HEK293 (cell line): ENCODE results near the gene SCN7A.

Experiments used
- CTCF ChIA-PET: fragments of 350-600 bp; formaldehyde crosslinking; extraction: SDS; loops from one replicate; lab custom pipeline; 2021; ENCODE audit warnings: antibody characterized with exemption; lab: Yijun Ruan, JAX
- POLR2A ChIA-PET: fragments of 300-600 bp; formaldehyde crosslinking; extraction: SDS; loops from one replicate; lab custom pipeline; 2020; ENCODE audit warnings: antibody characterized with exemption, inconsistent platforms; lab: Yijun Ruan, JAX
- H3K27ac ChIP-seq: fragments of 200-500 bp; sonication (Bioruptor generic); 2 replicates; pipeline ENCODE4 v1.5.1; 2014; ENCODE audit warnings: low read depth, low read length, control low read depth, inconsistent platforms; ENCODE audit errors: extremely low read depth
- H3K36me3 ChIP-seq, 2 experiments: fragments of 200-500 bp in 1 of 2; sonication (Bioruptor generic) in 1 of 2; 1 replicate in 1 of 2; 2 replicates in 1 of 2; pipeline ENCODE4 v1.5.1; 2014 to 2017; ENCODE audit warnings: inconsistent platforms in 2 of 2, low read length in 2 of 2; ENCODE audit not compliant: control insufficient read depth in 2 of 2, insufficient read depth in 1 of 2
- H3K4me1 ChIP-seq: fragments of 200-500 bp; sonication (Bioruptor generic); 2 replicates; pipeline ENCODE4 v1.5.1; 2014; ENCODE audit warnings: mild to moderate bottlenecking, low read length, inconsistent platforms; ENCODE audit not compliant: control insufficient read depth, insufficient read depth
- H3K4me3 ChIP-seq: 2 replicates; pipeline ENCODE4 v1.5.1; 2011; ENCODE audit warnings: low read depth, mild to moderate bottlenecking, control low read depth, low read length, moderate library complexity
- H3K9me3 ChIP-seq: fragments of 200-500 bp; sonication (Bioruptor generic); 2 replicates; pipeline ENCODE4 v1.5.1; 2014; ENCODE audit warnings: low read depth, low read length, inconsistent platforms; ENCODE audit not compliant: control insufficient read depth, insufficient read depth
- KLF16 ChIP-seq: fragments of 450-650 bp; formaldehyde crosslinking; IDR thresholded peaks from 2 replicates; pipeline ENCODE4 v1.5.1; 2017; ENCODE audit warnings: missing biosample characterization, missing genetic modification characterization
- KLF17 ChIP-seq: fragments of 450-650 bp; formaldehyde crosslinking; IDR thresholded peaks from 2 replicates; pipeline ENCODE4 v1.5.1; 2016; ENCODE audit warnings: missing biosample characterization, missing genetic modification characterization
- OSR2 ChIP-seq: fragments of 450-650 bp; formaldehyde crosslinking; IDR thresholded peaks from 2 replicates; pipeline ENCODE4 v1.5.1; 2016; ENCODE audit warnings: missing biosample characterization, missing genetic modification characterization
- ZBTB17 ChIP-seq: fragments of 450-650 bp; formaldehyde crosslinking; IDR thresholded peaks from 2 replicates; pipeline ENCODE4 v1.5.1; 2016; ENCODE audit warnings: missing biosample characterization, missing genetic modification characterization
- ZBTB26 ChIP-seq: fragments of 450-650 bp; formaldehyde crosslinking; optimal IDR thresholded peaks from 2 replicates; pipeline ENCODE3; 2016; ENCODE audit warnings: missing biosample characterization, mild to moderate bottlenecking, missing genetic modification characterization
- ZBTB7A ChIP-seq: fragments of 450-650 bp; formaldehyde crosslinking; IDR thresholded peaks from 2 replicates; pipeline ENCODE4 v1.5.1; 2016; ENCODE audit warnings: low read depth, missing biosample characterization, missing genetic modification characterization
- ZFP37 ChIP-seq: fragments of 450-650 bp; formaldehyde crosslinking; IDR thresholded peaks from 2 replicates; pipeline ENCODE4 v1.5.1; 2016; ENCODE audit warnings: missing biosample characterization, missing genetic modification characterization
- ZNF10 ChIP-seq: fragments of 450-650 bp; formaldehyde crosslinking; IDR thresholded peaks from 2 replicates; pipeline ENCODE4 v1.5.1; 2017; ENCODE audit warnings: missing biosample characterization, missing genetic modification characterization
- ZNF23 ChIP-seq: fragments of 450-650 bp; formaldehyde crosslinking; IDR thresholded peaks from 2 replicates; pipeline ENCODE4 v1.5.1; 2016; ENCODE audit warnings: missing biosample characterization, missing genetic modification characterization, borderline replicate concordance
- ZNF292 ChIP-seq: fragments of 450-650 bp; formaldehyde crosslinking; IDR thresholded peaks from 2 replicates; pipeline ENCODE4 v1.5.1; 2016; ENCODE audit warnings: low read depth, missing biosample characterization, missing genetic modification characterization, borderline replicate concordance
- ZNF37A ChIP-seq: fragments of 450-650 bp; IDR thresholded peaks from 2 replicates; pipeline ENCODE4 v1.5.1; 2018; ENCODE audit warnings: missing biosample characterization, missing genetic modification characterization
- ZNF560 ChIP-seq: fragments of 450-650 bp; formaldehyde crosslinking; IDR thresholded peaks from 2 replicates; pipeline ENCODE4 v1.5.1; 2017; ENCODE audit warnings: missing biosample characterization, missing genetic modification characterization, borderline replicate concordance
- ZNF596 ChIP-seq: fragments of 450-650 bp; IDR thresholded peaks from 2 replicates; pipeline ENCODE4 v1.5.0; 2018; ENCODE audit warnings: missing biosample characterization, mild to moderate bottlenecking, missing genetic modification characterization, moderate library complexity
- ZNF791 ChIP-seq: fragments of 450-650 bp; formaldehyde crosslinking; IDR thresholded peaks from 2 replicates; pipeline ENCODE4 v1.5.1; 2016; ENCODE audit warnings: missing biosample characterization, missing genetic modification characterization
- ZSCAN23 ChIP-seq: fragments of 450-650 bp; formaldehyde crosslinking; IDR thresholded peaks from 2 replicates; pipeline ENCODE4 v1.5.1; 2016; ENCODE audit warnings: missing biosample characterization, missing genetic modification characterization
- TF ChIP-seq, protein P1 (sequence below): fragments of 450-650 bp; formaldehyde crosslinking; conservative IDR thresholded peaks from 2 replicates; pipeline ENCODE4 v1.5.1; 2016; ENCODE audit warnings: low read depth, missing biosample characterization, missing genetic modification characterization
- TF ChIP-seq, protein P2 (sequence below): fragments of 450-650 bp; formaldehyde crosslinking; IDR thresholded peaks from 2 replicates; pipeline ENCODE4 v1.5.1; 2016; ENCODE audit warnings: missing biosample characterization, missing genetic modification characterization
- TF ChIP-seq, protein P3 (sequence below): fragments of 450-650 bp; formaldehyde crosslinking; IDR thresholded peaks from 2 replicates; pipeline ENCODE4 v1.5.1; 2016; ENCODE audit warnings: missing biosample characterization, missing genetic modification characterization

Gene SCN7A

GRCh38 chr2:166365239-166365638, 128.8 kb downstream of the SCN7A start:
- Histone ChIP-seq H3K4me1 (peaks cover 8% of the 10 kb centered on the region), H3K27ac (no peak overlapping the region), H3K36me3 (no peaks in the 10 kb centered on the region), H3K4me3 (no peak overlapping the region), H3K9me3 (no peaks in the 10 kb centered on the region)
- POLR2A ChIA-PET: no interaction called here
- CTCF ChIA-PET: no interaction called here
- TF ChIP-seq, protein P1, sequence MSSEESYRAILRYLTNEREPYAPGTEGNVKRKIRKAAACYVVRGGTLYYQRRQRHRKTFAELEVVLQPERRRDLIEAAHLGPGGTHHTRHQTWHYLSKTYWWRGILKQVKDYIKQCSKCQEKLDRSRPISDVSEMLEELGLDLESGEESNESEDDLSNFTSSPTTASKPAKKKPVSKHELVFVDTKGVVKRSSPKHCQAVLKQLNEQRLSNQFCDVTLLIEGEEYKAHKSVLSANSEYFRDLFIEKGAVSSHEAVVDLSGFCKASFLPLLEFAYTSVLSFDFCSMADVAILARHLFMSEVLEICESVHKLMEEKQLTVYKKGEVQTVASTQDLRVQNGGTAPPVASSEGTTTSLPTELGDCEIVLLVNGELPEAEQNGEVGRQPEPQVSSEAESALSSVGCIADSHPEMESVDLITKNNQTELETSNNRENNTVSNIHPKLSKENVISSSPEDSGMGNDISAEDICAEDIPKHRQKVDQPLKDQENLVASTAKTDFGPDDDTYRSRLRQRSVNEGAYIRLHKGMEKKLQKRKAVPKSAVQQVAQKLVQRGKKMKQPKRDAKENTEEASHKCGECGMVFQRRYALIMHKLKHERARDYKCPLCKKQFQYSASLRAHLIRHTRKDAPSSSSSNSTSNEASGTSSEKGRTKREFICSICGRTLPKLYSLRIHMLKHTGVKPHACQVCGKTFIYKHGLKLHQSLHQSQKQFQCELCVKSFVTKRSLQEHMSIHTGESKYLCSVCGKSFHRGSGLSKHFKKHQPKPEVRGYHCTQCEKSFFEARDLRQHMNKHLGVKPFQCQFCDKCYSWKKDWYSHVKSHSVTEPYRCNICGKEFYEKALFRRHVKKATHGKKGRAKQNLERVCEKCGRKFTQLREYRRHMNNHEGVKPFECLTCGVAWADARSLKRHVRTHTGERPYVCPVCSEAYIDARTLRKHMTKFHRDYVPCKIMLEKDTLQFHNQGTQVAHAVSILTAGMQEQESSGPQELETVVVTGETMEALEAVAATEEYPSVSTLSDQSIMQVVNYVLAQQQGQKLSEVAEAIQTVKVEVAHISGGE: no peak
- no peak for TF ChIP-seq ZNF10 (tag by site-specific recombination)
- TF ChIP-seq ZNF791: no peak
- no peak for TF ChIP-seq ZBTB17
- TF ChIP-seq ZNF37A: no peak
- TF ChIP-seq, protein P2, sequence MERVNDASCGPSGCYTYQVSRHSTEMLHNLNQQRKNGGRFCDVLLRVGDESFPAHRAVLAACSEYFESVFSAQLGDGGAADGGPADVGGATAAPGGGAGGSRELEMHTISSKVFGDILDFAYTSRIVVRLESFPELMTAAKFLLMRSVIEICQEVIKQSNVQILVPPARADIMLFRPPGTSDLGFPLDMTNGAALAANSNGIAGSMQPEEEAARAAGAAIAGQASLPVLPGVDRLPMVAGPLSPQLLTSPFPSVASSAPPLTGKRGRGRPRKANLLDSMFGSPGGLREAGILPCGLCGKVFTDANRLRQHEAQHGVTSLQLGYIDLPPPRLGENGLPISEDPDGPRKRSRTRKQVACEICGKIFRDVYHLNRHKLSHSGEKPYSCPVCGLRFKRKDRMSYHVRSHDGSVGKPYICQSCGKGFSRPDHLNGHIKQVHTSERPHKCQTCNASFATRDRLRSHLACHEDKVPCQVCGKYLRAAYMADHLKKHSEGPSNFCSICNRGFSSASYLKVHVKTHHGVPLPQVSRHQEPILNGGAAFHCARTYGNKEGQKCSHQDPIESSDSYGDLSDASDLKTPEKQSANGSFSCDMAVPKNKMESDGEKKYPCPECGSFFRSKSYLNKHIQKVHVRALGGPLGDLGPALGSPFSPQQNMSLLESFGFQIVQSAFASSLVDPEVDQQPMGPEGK (tag by site-specific recombination): no peak
- no peak for TF ChIP-seq ZNF560 (tag by site-specific recombination)
- TF ChIP-seq ZBTB7A: no peak
- no peak for TF ChIP-seq ZNF292
- TF ChIP-seq ZSCAN23 (tag by site-specific recombination): no peak
- no peak for TF ChIP-seq KLF17
- no peak for TF ChIP-seq ZNF23 (tag by site-specific recombination)
- no peak for TF ChIP-seq ZBTB26 (tag by site-specific recombination)
- no peak for TF ChIP-seq ZFP37
- no peak for TF ChIP-seq OSR2
- TF ChIP-seq KLF16: no peak
- TF ChIP-seq, protein P3, sequence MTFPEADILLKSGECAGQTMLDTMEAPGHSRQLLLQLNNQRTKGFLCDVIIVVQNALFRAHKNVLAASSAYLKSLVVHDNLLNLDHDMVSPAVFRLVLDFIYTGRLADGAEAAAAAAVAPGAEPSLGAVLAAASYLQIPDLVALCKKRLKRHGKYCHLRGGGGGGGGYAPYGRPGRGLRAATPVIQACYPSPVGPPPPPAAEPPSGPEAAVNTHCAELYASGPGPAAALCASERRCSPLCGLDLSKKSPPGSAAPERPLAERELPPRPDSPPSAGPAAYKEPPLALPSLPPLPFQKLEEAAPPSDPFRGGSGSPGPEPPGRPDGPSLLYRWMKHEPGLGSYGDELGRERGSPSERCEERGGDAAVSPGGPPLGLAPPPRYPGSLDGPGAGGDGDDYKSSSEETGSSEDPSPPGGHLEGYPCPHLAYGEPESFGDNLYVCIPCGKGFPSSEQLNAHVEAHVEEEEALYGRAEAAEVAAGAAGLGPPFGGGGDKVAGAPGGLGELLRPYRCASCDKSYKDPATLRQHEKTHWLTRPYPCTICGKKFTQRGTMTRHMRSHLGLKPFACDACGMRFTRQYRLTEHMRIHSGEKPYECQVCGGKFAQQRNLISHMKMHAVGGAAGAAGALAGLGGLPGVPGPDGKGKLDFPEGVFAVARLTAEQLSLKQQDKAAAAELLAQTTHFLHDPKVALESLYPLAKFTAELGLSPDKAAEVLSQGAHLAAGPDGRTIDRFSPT (tag by site-specific recombination): no peak
- no peak for TF ChIP-seq ZNF596
